ENCODE measurements around the gene CATSPER3. TPM values are rescaled to one million over a fixed set of nuclear protein-coding genes. Genes with fewer than 3 reads are reported as not detected.
"Not testable (repeated sequence)": the region's sequence is repeated elsewhere in the genome, so short reads cannot be mapped to it uniquely, and the experiment has no call there.

CATSPER3 gene
- total and polyA plus RNA-seq, 11 donors, result 0.38 to 0.98 (median 0.61) TPM; not detected in 2

- no peak for DNase-seq
- Histone ChIP-seq H3K4me1 (no peaks in the 10 kb centered on the region), H3K27me3 (no peaks in the 10 kb centered on the region), H3K4me3 (no peak overlapping the region), H3K9me3 (peaks cover 0 to 67% (median 21%) of the 10 kb centered on the region in 12 donors), H3K27ac (no peak overlapping the region), H3K36me3 (no peaks in the 10 kb centered on the region)
- intact Hi-C loops (cut with DNase I), result no loop called here
- ATAC-seq, result no peak
- 90 to 97% (median 93%) methylated on average over 3 of the region's 3 CpGs for WGBS, 4 donors
- TF ChIP-seq CTCF (IDR thresholded peaks at IDR 0.05) (no peak), POLR2A (IDR thresholded peaks at IDR 0.05) (no peak)
Observed at GRCh38 chr5:134979416-134979815, 11.7 kb downstream of the CATSPER3 start.

- TF ChIP-seq CTCF (IDR thresholded peaks at IDR 0.05) (no peak), POLR2A (IDR thresholded peaks at IDR 0.05) (no peak)
- no peak overlapping the region for H3K27ac ChIP-seq
- ATAC-seq, result no peak
- intact Hi-C loops (cut with DNase I), result no loop called here
- WGBS, 4 donors, result 92 to 100% (median 95%) methylated on average over 1 of the region's 1 CpG
- DNase-seq, result no peak
- peaks cover 0 to 56% (median 21%) of the 10 kb centered on the region in 12 donors for H3K9me3 ChIP-seq
- no peaks in the 10 kb centered on the region for H3K4me1 ChIP-seq
- H3K36me3 ChIP-seq, result no peaks in the 10 kb centered on the region
- no peak overlapping the region for H3K4me3 ChIP-seq
- H3K27me3 ChIP-seq, result no peaks in the 10 kb centered on the region
Observed at GRCh38 chr5:134982230-134982629, 14.5 kb downstream of the CATSPER3 start.

GRCh38 chr5:134989266-134989830, 21.6 kb downstream of the CATSPER3 start:
- no peak overlapping the region for H3K27ac ChIP-seq
- ATAC-seq, result no peak
- H3K36me3 ChIP-seq, result no peaks in the 10 kb centered on the region
- 78 to 92% (median 85%) methylated on average over 3 of the region's 3 CpGs for WGBS, 4 donors
- H3K4me3 ChIP-seq, result no peak overlapping the region
- peaks cover 0 to 7% (median 0%) of the 10 kb centered on the region in 12 donors for H3K4me1 ChIP-seq
- DNase-seq, result no peak
- H3K9me3 ChIP-seq, result peaks cover 0 to 7% (median 0%) of the 10 kb centered on the region in 12 donors
- no peaks in the 10 kb centered on the region for H3K27me3 ChIP-seq
- no peak for TF ChIP-seq POLR2A (IDR thresholded peaks at IDR 0.05)
- TF ChIP-seq CTCF (IDR thresholded peaks at IDR 0.05), result no peak
- intact Hi-C loops (cut with DNase I), result no loop called here

GRCh38 chr5:134990183-134990582, 22.5 kb downstream of the CATSPER3 start:
- DNase-seq; H3K27ac ChIP-seq; intact Hi-C loops (cut with DNase I); H3K4me3 ChIP-seq; H3K27me3 ChIP-seq; ATAC-seq; H3K4me1 ChIP-seq; H3K9me3 ChIP-seq; H3K36me3 ChIP-seq: not testable (repeated sequence)
- 47 to 60% (median 53%) methylated on average over 5 of the region's 5 CpGs for WGBS, 4 donors

GRCh38 chr5:134992148-134992547, 24.4 kb downstream of the CATSPER3 start:
- DNase-seq (no peak), ATAC-seq (no peak)
- TF ChIP-seq CTCF (IDR thresholded peaks at IDR 0.05) (no peak), POLR2A (IDR thresholded peaks at IDR 0.05) (no peak)
- H3K4me1 ChIP-seq, result peaks cover 0 to 7% (median 0%) of the 10 kb centered on the region in 12 donors
- no peak overlapping the region for H3K4me3 ChIP-seq
- peaks cover 0 to 7% (median 0%) of the 10 kb centered on the region in 12 donors for H3K9me3 ChIP-seq
- no peaks in the 10 kb centered on the region for H3K36me3 ChIP-seq
- no peak overlapping the region for H3K27ac ChIP-seq
- 91 to 95% (median 92%) methylated on average over 5 of the region's 5 CpGs for whole genome bisulfite sequencing, 4 donors
- intact Hi-C loops (cut with DNase I), result no loop called here
- no peaks in the 10 kb centered on the region for H3K27me3 ChIP-seq

All from heart left ventricle (tissue), 16 donors.